ENCODE measurements around the gene FBL.

- TF ChIP-seq CTCF (IDR thresholded peaks at IDR 0.05), result no peak
- no peak for TF ChIP-seq POLR2A (IDR thresholded peaks at IDR 0.05)
These were observed 7.6 kb downstream of the FBL start for GRCh38 chr19:39838569-39838968.
